Kidney (tissue), 14 donors: Measurements from ENCODE around the gene SLC7A6OS. TPM values are rescaled to one million over a fixed set of nuclear protein-coding genes. Genes with fewer than 3 reads are reported as not detected.
A peak's percentile ranks its signal among the peaks of the same experiment; 100 is the strongest.
"Not testable (repeated sequence)": the region's sequence is repeated elsewhere in the genome, so short reads cannot be mapped to it uniquely, and the experiment has no call there.

Experiments
- DNase-seq, 5 donors: peaks; one replicate each; pipeline ENCODE4 v3.0.0-alpha.2; 2013 to 2020
- FAIRE-seq: peaks from 2 replicates; lab custom pipeline; 2012; peaks lifted over from hg19 to GRCh38; lab: Jason Lieb, UNC
- H3K27ac ChIP-seq, 2 donors: one replicate each; pipeline ENCODE4 v1.7.0; 2013; ENCODE audit warnings: low read depth in 2 of 2, low read length in 2 of 2, inconsistent platforms in 1 of 2
- H3K27me3 ChIP-seq: one replicate; pipeline ENCODE4 v1.7.1; 2013; ENCODE audit warnings: low read length, inconsistent platforms; ENCODE audit not compliant: control insufficient read depth, insufficient read depth
- H3K36me3 ChIP-seq, 3 donors: one replicate each; pipeline versions ENCODE4 v1.7.0 to v1.7.1; 2013; ENCODE audit warnings: low read length in 3 of 3, control low read depth in 1 of 3, inconsistent platforms in 1 of 3; ENCODE audit not compliant: insufficient read depth in 3 of 3, control insufficient read depth in 2 of 3
- H3K4me1 ChIP-seq, 3 donors: one replicate each; pipeline versions ENCODE4 v1.7.0 to v1.7.1; 2013; ENCODE audit warnings: low read length in 3 of 3, inconsistent platforms in 1 of 3, low read depth in 1 of 3; ENCODE audit not compliant: control insufficient read depth in 2 of 3, insufficient read depth in 2 of 3
- H3K4me3 ChIP-seq, 3 donors: one replicate each; pipeline versions ENCODE4 v1.7.0 to v1.8.1; 2013; ENCODE audit warnings: low read length in 3 of 3, control low read depth in 1 of 3, inconsistent platforms in 1 of 3
- H3K9ac ChIP-seq, 3 donors: one replicate each; pipeline versions ENCODE4 v1.7.0 to v1.7.1; 2013; ENCODE audit warnings: low read length in 3 of 3, control low read depth in 1 of 3, inconsistent platforms in 1 of 3
- H3K9me3 ChIP-seq, 3 donors: one replicate each; pipeline versions ENCODE4 v1.7.0 to v1.7.1; 2013; ENCODE audit warnings: low read length in 3 of 3, control low read depth in 1 of 3, inconsistent platforms in 1 of 3; ENCODE audit not compliant: control insufficient read depth in 2 of 3, insufficient read depth in 1 of 3
- CTCF ChIP-seq: IDR thresholded peaks from 3 replicates; pipeline ENCODE4 v1.5.1; 2012; ENCODE audit warnings: mild to moderate bottlenecking, moderate library complexity, borderline replicate concordance; ENCODE audit not compliant: insufficient read depth; ENCODE audit errors: extremely low read depth
- intact Hi-C: fragments of 100-400 bp; cut with DNase I; formaldehyde crosslinking; loops from one replicate; pipeline ENCODE4 v1.11.1; 2022
- polyA plus RNA-seq: library from polyadenylated mRNA; stranded (reverse); fragments of 350-450 nt; fragmentation: Illumina TruSeq; extraction: RNeasy Lipid Tissue Mini Kit (QIAGEN cat#74804); gene quantifications from one replicate; pipeline ENCODE4 v1.2.3, GENCODE V29; 2014; ENCODE audit warnings: low read depth, low replicate concordance; ENCODE audit not compliant: insufficient read depth
- total RNA-seq: library from RNA; stranded (reverse); fragmentation: NEBNext Ultra II Directional; extraction: Animal tissue kit (Norgen Biotek cat#: 25700); gene quantifications from one replicate; pipeline ENCODE4 v1.2.1, GENCODE V29; 2021
- donor health status: control.
- donor health status: control.
- donor health status: control.
- donor health status: control.
- donor health status: control.
- donor health status: DM: yes; HTN: yes; CAD: no.
- donor health status: Normal renal cell carcinoma (clear cell type).

The SLC7A6OS gene
- total and polyA plus RNA-seq, 2 donors from 2014 or later, result 9.2 to 20.3 TPM

- H3K9me3 ChIP-seq, result no peaks in the 10 kb centered on the region
- DNase-seq (no peak), FAIRE-seq (no peak)
- no peak overlapping the region for H3K4me3 ChIP-seq
- intact Hi-C loops, result no loop called here
- TF ChIP-seq CTCF, result no peak
- H3K27ac ChIP-seq, result no peak overlapping the region
- H3K36me3 ChIP-seq, result peaks cover 4 to 20% (median 20%) of the 10 kb centered on the region in 3 donors
- H3K27me3 ChIP-seq, result no peaks in the 10 kb centered on the region
- peaks cover 0 to 19% (median 4%) of the 10 kb centered on the region in 3 donors for H3K4me1 ChIP-seq
- no peak overlapping the region for H3K9ac ChIP-seq
These were observed 19.5 kb downstream of the SLC7A6OS start for GRCh38 chr16:68291227-68291626.

DNA sequence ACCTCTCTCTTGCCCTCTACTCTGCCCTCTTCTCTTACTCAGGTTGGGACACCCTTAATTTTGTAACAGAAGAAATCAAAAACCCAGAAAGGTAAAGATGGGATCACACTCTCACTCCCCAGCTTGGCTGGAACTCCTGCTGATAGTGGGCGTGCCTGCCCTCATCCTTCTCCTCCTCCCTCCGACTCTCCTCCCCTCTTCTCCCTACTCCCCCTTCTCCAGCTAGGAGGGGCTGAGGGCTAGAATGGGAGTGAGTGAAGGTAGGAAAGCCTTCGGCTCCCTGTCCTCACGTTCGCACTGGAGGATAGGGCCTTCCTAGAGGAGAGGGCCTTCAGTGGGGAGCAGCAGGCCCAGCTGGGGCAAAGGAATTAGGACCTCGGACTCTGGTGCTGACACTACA is 20.3 kb downstream of the SLC7A6OS start:
- intact Hi-C loops, result no loop called here
- Histone ChIP-seq H3K9me3 (no peaks in the 10 kb centered on the region), H3K9ac (no peak overlapping the region), H3K27ac (peak overlapping the region in 1 of 2 donors; percentile 29), H3K27me3 (no peaks in the 10 kb centered on the region), H3K4me1 (peaks cover 0 to 19% (median 4%) of the 10 kb centered on the region in 3 donors), H3K4me3 (no peak overlapping the region), H3K36me3 (peaks cover 4 to 17% (median 16%) of the 10 kb centered on the region in 3 donors)
- TF ChIP-seq CTCF, result no peak
- no peak for FAIRE-seq
- no peak for DNase-seq

DNA sequence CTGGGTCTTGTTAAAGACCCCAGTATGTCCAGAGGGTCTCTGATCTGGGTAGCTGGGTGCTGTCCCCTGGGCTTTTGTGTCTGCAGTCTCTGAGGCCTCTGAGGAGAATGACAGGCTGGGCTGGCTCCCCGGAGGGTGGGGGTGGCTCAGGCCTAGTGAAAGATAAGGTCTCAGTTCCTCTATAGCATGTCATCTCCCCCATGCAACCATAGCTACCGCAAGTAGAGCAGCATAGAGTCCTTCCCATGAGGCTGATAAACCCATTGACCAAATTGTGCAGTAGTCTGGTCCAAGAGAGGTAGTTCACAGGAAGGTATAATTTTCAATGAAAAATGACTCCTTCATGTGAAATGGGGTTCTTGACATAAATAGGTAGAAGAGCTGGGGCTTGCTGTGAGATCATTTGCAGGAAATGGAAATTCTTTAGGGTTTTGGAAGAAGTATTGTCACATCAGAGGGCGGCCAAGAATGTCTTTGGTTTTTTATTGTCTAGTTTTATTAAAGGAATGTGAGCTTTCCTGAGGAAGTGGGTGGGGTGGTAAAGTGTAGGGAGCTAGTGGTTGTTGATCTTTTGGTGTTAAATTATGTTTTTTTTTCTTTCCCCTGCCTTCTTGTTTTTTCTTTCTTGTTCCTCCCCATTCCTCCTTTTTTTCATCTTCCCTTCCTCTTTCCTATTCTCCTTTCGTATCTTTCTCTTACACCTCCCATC is 21.0 kb downstream of the SLC7A6OS start:
- Histone ChIP-seq H3K27me3 (no peaks in the 10 kb centered on the region), H3K27ac (peak overlapping the region in 1 of 2 donors; percentile 29), H3K9me3 (no peaks in the 10 kb centered on the region), H3K36me3 (peaks cover 4 to 17% (median 16%) of the 10 kb centered on the region in 3 donors), H3K4me3 (no peak overlapping the region), H3K4me1 (peaks cover 0 to 22% (median 4%) of the 10 kb centered on the region in 3 donors), H3K9ac (no peak overlapping the region)
- no peak for TF ChIP-seq CTCF
- FAIRE-seq (no peak), DNase-seq (peak in 1 of 5 donors; percentile 56)
- intact Hi-C loops, result no loop called here

GRCh38 chr16:68289202-68289601 is 21.5 kb downstream of the SLC7A6OS start:
- no peak for TF ChIP-seq CTCF

GRCh38 chr16:68288796-68289195 is 21.9 kb downstream of the SLC7A6OS start:
- H3K9ac ChIP-seq, intact Hi-C loops, H3K9me3 ChIP-seq, H3K27me3 ChIP-seq, FAIRE-seq, DNase-seq, H3K27ac ChIP-seq, H3K4me3 ChIP-seq: not testable (repeated sequence)
- Histone ChIP-seq H3K36me3 (peaks cover 4 to 16% (median 13%) of the 10 kb centered on the region in 3 donors), H3K4me1 (peaks cover 0 to 24% (median 4%) of the 10 kb centered on the region in 3 donors)

More at GRCh38 chr16:68289202-68289601, 21.5 kb downstream of the SLC7A6OS start:
- peaks cover 4 to 16% (median 15%) of the 10 kb centered on the region in 3 donors for H3K36me3 ChIP-seq
- no peak overlapping the region for H3K4me3 ChIP-seq
- no peaks in the 10 kb centered on the region for H3K27me3 ChIP-seq
- no peak overlapping the region for H3K9ac ChIP-seq
- intact Hi-C loops, result no loop called here
- peaks cover 0 to 24% (median 4%) of the 10 kb centered on the region in 3 donors for H3K4me1 ChIP-seq
- FAIRE-seq, result no peak
- no peak for DNase-seq
- no peaks in the 10 kb centered on the region for H3K9me3 ChIP-seq
- H3K27ac ChIP-seq, result no peak overlapping the region
